GM11168 (cell line): ENCODE data around the gene MRGPRD.
"Not testable (repeated sequence)": the region's sequence is repeated elsewhere in the genome, so short reads cannot be mapped to it uniquely, and the experiment has no call there.

ENCODE experiments used
- in situ Hi-C: fragments of 300-500 bp; cut with MboI; formaldehyde crosslinking; loops from one replicate; pipeline ENCODE4 v1.12.0; 2022; ENCODE audit warnings: low sequenced_read_pairs; ENCODE audit not compliant: unreplicated experiment

Gene MRGPRD

GRCh38 chr11:69006816-69007215 lies 26.0 kb upstream of the MRGPRD start:
- in situ Hi-C loops: no loop called here

- in situ Hi-C loops: no loop called here
Observed at GRCh38 chr11:69005631-69006368, 25.0 kb upstream of the MRGPRD start.

GRCh38 chr11:69005183-69005630 lies 24.4 kb upstream of the MRGPRD start:
- in situ Hi-C loops: no loop called here

- in situ Hi-C loops: no loop called here
Observed at GRCh38 chr11:69004411-69005182, 23.8 kb upstream of the MRGPRD start.

GRCh38 chr11:69003866-69004367 lies 23.1 kb upstream of the MRGPRD start:
- in situ Hi-C loops: no loop called here

GRCh38 chr11:69003301-69003865 lies 22.6 kb upstream of the MRGPRD start:
- in situ Hi-C loops: no loop called here

- in situ Hi-C loops: no loop called here
Observed at GRCh38 chr11:69002570-69003231, 21.9 kb upstream of the MRGPRD start.

GRCh38 chr11:69002110-69002569 lies 21.4 kb upstream of the MRGPRD start:
- in situ Hi-C loops: no loop called here

GRCh38 chr11:69001243-69002081 lies 20.7 kb upstream of the MRGPRD start:
- in situ Hi-C loops: no loop called here

GRCh38 chr11:69000831-69001242 lies 20.1 kb upstream of the MRGPRD start:
- in situ Hi-C loops: no loop called here

GRCh38 chr11:69000391-69000790 lies 19.6 kb upstream of the MRGPRD start:
- in situ Hi-C loops: no loop called here

- in situ Hi-C loops: not testable (repeated sequence)
Observed at GRCh38 chr11:68999748-69000355, 19.1 kb upstream of the MRGPRD start.

- in situ Hi-C loops: no loop called here
Observed at GRCh38 chr11:68999093-68999747, 18.4 kb upstream of the MRGPRD start.

GRCh38 chr11:68998390-68998911 lies 17.7 kb upstream of the MRGPRD start:
- in situ Hi-C loops: no loop called here

GRCh38 chr11:68997995-68998348 lies 17.2 kb upstream of the MRGPRD start:
- in situ Hi-C loops: no loop called here

GRCh38 chr11:68997124-68997994 lies 16.6 kb upstream of the MRGPRD start:
- in situ Hi-C loops: no loop called here

- in situ Hi-C loops: no loop called here
Observed at GRCh38 chr11:68996376-68997123, 15.8 kb upstream of the MRGPRD start.
